HG03196 (cell line): Measurements from ENCODE around the gene PRDM7.
"Not testable (repeated sequence)": the region's sequence is repeated elsewhere in the genome, so short reads cannot be mapped to it uniquely, and the experiment has no call there.

Source experiments
- ATAC-seq: cut with Tn5 transposase; IDR thresholded peaks from one replicate; pipeline ENCODE4 v1.9.1; 2021; ENCODE audit not compliant: unreplicated experiment

Gene PRDM7

DNA sequence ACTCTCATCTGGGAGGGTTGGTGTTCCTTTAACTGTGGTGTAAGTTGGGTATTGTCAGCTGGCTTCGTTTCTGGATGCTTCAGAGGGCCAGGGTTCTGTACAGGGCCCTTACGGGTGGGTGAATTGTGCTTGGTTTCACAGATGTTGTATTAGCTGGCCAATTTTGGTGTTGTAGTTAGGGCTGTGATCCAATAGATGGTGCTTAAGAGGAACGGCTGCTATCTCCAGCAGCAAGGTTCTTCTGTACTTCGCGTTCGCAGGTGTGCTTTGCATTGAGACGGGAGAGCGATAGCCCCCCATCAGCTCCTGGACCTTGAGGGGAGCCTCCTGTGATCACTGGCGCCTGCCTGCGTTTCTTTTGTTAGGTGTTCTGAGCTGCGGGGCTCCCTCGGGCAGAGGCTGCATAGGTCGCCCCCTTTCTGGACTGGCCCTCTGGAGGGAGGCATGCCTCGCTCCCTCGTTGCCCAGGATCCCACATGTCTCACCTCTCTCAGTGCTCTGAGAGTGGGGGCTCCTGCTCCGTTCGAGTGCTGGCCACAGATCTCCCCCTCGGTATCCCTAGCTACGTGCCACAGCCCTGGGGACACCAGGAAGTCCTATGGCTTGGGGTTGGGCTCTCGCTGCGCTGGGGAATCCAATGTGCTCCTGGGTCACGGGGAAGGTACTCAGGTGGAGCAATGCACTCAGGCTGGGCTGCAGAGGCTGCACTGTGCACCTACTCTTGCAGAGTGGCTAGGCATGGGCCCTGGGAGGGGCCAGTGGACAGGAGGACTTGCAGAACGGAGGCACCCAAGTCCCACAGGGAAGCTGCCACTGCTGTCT lies 837 bp upstream of the PRDM7 start:
- peak; percentile 38 for ATAC-seq

DNA sequence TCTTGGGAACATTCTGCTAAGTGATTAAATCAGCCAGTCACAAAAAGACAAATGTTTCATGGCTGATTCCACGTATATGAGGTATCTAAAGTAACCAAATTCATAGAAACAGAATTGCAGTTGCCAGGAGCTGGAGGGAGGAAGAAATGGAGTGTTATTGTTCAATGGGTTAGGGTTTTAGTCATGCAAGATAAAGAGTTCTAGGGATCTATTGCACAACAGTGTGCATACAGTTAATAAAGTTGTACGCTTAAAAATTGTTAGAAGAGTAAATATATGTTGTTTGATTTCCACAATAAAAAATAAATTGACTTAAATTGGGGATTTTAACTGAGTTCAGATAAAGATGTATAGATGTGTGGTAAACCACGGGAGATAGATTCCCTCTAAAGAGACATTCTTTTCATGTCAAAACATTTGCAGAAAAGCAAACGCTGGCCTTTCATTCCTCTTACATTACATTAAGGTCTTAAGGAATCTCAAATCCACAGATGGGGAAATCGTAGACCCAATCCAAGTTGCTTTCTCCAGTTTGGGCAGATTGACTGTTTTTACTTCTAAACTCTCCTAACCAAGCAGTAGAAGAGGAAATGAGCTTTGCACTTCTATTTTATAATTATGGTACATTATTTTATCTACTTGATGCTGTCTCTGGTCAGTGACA lies 4.6 kb downstream of the PRDM7 start:
- no peak for ATAC-seq

DNA sequence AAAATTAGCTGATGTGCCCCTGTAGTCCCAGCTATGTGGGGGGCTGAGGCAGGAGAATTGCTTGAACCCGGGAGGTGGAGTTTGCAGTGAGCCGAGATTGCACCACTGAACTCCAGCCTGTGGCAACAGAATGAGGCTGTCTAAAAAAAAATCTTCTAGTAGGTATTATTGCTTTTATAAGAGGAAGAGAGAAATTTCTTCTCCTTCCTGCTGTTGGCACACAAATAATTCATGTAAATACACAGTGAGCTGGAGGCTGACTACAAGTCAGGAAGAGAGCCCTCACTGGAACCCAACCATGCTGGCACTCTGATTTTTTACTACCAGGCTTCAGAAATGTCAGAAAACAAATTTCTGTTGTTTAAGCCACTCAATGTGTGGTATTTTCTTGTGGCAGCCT lies 6.7 kb downstream of the PRDM7 start:
- ATAC-seq: no peak

DNA sequence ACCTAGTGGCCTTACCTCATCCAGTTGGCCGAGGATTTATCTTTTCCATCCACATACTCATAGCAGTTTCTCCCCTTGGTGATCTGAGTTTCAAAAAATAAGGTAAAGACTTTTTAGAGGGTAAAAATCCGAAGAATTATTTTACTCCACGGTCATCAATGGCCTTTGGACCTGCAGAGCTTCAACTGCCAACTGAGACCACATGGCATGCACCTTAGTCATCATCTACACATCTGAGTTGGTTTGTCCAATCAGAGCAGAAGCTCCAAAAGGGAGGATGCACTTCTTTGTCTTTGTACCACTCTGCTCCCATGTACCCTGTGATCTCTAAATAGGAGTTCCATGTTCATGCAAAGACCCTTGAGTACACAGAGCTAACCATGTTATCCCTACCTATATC lies 15.7 kb downstream of the PRDM7 start:
- ATAC-seq: no peak

DNA sequence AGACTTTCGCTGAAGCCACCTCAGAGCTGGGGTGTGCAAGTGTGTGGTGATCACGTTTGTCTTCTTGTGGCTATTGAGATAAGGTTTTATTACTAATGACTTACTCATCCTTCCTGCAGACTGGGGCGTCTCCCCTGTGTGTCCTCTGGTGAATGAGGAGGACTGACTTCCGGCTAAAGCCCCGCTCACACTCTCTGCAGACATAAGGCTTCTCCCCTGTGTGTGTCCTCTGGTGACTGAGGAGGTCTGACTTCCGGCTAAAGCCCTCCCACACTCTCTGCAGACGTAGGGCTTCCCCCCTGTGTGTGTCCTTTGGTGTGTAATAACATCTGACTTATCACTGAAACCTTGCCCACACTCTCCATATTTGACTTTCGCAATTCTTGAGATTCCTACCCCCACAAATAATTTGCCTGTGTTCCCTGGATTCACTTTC lies 19.4 kb downstream of the PRDM7 start:
- ATAC-seq: no peak

DNA sequence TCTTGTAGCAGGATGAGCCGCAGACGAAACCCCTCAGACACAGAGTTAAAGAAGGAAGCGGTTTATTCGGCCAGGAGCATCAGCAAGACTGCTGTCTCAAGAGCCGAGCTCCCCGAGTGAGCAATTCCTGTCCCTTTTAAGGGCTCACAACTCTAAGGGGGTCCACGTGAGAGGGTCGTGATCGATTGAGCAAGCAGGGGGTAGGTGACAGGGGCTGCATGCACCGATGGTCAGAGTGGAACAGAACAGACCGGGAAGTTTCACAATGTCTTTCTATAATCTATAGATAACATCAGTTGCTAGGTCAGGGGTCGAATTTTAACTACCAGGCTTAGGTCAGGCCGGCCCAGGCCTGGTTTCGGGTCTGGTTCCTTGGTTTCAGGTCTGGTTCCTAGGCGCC lies 20.6 kb downstream of the PRDM7 start:
- not testable (repeated sequence) for ATAC-seq

DNA sequence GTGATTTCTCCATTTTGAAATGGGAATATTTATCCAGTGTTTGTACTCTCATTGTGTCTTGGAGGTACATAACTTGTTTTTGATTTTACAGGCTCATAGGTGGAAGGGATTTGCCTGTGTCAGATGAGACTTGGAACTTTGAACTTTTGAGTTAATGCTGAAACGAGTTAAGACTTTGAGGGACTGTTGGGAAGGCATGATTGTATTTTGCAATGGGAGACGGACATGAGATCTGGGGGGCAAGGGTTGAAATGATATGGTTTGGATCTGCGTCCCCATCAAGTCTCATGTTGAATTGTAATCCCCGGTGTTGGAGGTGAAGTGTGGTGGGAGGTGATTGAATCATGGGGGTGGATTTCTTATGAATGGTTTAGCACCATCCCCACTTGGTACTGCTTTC lies 21.8 kb downstream of the PRDM7 start:
- ATAC-seq: no peak

DNA sequence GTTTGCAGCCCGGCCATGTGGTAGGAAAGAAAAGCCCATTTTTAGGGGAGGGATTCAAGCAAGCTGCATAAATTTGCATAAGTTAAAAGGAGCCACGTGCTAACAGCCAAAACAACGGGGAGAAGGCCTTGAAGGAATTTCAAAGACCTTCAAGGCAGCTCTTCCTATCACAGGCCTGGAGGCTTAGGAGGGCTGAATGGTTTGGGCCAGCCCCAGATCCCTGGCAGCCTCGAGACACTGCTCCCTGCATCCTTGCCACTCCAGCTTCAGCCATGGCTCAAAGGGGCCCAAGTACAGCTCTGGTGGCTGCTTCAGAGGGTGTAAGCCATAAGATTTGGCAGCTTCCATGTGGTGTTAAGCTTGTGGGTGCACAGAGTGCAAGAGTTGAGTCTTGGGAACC lies 22.6 kb downstream of the PRDM7 start:
- ATAC-seq: no peak

DNA sequence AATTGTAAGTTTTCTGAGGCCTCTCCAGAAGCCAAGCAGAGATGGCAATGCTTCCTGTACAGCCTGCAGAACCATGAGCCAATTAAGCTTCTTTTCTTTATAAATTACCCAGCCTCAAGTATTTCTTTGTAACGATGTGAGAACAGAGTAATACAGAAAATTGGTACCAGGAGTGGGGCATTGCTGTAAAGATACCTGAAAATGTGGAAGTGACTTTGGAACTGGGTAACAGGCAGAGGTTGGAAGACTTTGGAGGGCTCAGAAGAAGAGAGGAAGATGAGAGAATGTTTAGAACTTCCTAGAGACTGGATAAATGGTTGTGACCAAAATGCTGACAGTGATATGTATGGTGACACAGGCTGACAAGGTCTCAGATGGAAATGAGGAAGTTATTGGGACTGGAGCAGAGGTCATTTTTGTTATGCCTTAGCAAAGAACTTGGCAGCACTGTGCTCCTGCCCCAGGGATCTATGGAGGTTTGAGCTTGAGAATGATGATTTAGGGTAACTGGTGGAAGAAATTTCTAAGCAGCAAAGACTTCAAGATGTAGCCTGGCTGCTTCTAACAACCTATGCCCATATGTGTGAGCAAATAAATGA lies 23.1 kb downstream of the PRDM7 start:
- ATAC-seq: no peak

DNA sequence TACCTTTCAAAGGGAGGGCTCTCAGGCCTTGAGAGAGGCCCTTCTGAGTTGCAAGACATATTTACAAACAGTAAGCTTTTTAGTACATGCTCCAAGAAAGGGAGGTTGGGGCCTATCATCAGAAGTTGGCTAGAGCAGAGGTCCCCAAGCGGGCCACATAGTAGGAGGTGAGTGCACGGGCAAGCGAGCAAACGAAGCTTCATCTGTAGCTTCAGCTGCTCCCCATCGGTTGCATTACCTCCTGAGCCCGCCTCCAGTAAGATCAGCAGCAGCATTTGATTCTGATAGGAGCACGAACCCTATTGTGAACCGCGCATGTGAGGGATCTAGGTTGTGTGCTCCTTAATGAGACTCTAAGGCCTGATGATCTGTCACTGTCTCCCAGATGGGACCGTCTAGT lies 26.2 kb downstream of the PRDM7 start:
- ATAC-seq: no peak

DNA sequence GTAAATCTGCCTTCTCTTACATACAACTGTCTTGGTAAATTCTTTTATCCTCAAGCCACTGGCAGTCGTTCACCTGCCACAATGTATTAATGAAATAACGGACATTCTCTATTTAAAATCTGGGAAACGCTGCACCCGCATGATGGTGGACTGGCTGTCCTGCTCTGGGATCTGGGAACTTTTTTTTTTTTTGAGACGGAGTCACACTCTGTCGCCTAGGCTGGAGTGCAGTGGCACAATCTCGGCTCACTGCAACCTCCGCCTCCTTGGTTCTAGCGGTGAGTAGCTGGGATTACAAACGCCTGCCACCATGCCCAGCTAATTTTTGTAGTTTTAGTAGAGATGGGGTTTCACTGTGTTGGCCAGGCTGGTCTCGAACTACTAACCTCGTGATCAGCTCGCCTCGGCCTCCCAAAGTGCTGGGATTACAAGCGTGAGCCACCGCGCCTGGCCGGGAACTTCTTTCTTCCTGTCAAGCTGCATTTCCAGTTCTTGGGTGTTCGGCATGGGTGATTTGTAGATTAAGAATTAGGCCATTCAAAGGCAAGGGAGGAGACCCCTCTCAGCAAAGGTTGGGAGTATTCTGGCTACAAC lies 28.3 kb downstream of the PRDM7 start:
- ATAC-seq: no peak

DNA sequence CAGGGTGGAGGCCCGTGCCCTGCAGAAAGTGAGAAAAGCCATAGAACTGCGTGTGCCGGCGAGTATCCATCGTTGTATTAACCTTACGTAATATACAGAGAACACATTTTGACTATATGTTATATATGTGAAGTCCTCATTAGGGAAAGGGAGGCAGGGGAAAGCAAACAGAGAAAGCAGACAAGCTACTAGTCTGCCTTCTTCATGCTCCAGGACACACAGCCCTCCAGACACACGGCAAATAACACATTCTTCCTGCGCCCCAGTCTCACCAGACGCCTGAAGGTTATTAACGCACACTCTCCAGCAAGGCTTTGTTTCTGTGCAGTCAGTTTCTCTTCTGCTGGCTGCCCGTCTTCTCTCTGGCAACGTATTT lies 28.8 kb downstream of the PRDM7 start:
- ATAC-seq: no peak

DNA sequence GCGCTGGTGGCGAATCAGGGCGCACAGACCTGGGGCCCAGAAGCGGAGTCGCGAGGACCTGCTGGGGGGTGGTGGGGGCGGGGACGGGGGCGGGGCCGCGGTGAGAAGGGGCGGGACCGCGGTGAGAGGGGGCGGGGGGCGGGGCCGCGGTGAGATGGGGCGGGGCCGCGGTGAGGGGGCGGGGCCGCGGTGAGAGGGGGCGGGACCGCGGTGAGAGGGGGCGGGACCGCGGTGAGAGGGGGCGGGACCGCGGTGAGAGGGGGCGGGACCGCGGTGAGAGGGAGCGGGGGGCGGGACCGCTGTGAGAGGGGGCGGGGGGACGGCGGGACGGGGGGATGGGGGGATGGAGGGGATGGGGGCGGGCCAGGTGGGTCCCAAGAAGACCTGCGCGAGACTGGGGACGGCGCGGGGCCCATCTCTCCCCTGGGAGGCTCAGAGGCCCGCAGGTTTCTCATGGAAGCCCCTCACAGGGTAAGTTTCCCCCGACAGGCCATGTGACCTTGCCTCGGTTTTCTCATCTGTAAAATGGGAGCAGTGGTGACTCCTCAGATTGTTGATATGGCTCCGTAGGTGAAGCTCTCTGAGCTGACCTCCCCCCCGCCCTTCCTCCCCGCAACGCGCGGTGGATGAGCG lies 29.3 kb downstream of the PRDM7 start:
- no peak for ATAC-seq

DNA sequence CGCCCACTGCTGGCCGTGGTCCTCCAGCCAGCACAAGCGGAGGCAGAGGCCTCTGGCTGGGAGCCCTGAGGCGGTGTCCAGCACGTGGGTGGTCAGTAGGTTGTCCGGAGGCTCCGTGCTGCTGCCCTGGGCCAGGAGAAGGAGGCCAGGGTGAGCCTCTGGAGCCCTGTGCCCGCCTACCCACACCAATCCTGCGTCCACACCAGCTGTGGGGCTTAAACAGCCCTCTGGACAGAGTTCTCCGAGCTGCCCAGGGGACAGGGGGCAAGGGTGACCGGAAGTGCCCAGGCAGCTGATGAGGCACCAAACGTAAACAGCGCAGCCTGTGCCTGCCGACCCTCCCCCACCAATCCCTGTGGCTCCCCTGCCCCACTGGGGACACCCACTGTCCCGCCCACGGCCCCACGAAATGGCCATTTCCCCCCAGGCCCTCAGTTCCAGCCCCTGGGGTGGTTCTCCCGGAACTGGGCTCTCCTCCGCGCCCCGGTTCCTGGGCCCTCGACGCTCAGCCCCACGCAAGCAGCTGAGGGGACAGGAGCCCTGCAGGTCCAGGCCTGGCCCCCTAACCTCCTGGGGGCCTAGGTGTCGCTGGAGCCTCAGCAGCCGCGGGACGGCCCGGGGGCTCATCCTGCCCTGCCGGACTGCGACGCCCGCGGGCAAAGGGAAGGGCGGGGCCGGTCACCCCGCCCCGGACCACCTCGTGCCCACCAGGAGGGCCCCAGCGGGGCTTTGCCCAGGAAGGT lies 30.0 kb downstream of the PRDM7 start:
- no peak for ATAC-seq

DNA sequence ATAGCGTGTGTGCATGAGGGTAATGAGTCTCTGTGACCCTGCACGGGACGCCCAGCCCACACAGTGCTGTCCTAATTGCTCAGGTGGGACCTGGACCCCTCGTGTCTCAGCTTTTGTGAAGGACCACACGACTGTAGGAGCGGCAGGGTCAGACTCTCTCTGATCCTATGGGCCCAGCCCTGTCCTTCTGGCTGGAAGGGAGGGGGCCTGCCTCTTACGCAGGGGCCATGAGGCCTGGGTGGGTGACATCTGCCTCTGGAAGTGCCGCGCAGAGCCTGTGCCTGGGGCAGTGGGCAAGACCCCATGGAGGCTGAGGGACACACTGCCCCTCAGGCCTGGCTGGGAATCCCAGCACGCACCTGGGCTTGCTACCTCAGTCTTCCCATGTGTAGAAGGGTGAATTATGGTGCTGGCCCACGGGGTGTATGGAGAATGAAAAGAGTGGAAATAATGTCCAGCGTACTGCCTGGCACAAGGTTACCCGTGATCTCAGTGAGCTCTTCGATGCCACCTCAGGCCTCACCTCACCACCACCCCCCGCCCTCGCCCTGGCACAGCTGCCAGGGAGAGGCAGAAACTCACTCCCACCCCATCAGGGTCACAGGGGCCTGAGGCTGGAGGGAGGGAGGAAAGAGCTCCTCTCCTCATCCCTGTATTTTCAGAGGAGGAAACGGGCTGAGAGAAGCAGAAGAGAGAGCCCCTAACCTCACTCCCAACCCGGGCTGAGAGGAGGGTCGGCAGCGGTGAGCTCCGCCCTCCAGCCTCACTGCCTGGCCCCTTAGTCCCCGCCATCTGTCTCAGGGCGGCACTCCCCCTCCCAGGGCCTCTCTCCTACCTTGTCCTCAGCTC lies 30.8 kb downstream of the PRDM7 start:
- no peak for ATAC-seq

DNA sequence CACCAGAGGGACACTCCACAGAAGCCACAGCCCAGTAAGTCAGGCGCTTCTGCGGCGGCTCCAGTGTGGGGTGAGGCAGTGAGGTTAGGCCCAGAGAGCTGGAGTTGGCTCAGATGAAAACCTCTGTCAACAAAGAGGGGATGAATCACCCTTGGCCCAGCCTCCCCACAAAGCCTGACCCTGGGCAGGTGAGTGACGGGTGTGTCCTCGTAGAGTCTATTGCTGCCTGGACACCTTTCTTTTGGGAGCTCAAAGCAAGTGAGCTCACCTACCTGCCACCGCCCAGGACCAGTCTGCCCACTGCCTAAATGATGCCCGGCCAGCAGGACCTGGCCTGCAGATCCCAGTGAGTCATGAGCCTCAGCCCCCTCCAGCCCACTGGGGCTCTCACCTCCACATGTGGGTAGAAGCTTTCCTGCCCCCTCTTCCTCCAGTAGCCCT lies 33.0 kb downstream of the PRDM7 start:
- ATAC-seq: no peak

DNA sequence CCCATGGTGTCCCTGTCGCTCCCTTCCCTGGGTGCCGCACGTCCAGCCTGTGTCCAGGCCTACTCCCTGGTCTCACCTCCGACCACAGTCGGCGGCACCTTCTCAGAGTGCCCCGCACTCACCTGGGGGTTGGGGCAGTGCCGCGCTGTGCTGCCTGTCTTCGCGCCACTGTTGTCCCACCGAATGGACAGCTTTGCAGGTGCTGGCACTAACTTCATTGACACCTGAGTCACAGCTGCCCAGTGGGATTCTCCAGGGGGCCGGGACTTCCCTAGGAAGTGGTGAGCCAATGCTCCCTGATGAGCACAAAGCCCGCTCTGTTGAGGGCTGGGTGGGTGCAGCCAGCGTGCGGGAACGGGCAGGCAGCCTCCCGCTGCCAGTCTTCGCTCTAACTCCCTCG lies 33.6 kb downstream of the PRDM7 start:
- ATAC-seq: no peak

DNA sequence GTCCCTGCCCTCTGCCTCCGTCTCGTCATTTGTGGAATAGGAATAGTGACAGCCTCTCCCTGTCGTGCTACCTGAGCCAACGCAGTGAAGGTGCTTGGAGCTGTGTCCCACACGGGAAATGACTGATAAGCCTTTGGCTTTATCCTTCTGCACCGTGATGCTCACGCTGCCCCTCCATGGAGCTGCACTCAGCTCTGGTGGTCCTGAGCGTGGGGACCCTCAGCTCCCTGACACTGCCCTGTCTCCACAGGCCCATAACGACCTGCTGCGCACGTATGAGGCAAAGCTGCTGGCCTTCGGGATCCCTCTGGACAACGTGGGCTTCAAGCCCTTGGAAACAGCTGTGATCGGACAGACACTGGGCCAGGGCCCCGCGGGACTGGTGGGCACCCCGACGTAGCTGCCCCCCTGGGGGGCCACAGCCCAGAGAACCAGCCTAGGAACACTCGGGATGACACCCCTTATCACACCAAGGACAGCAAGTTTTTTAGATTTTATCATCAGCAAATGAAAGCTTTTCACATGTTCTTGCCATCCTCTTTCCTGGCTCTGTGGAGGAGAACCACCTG lies 34.1 kb downstream of the PRDM7 start:
- ATAC-seq: no peak

DNA sequence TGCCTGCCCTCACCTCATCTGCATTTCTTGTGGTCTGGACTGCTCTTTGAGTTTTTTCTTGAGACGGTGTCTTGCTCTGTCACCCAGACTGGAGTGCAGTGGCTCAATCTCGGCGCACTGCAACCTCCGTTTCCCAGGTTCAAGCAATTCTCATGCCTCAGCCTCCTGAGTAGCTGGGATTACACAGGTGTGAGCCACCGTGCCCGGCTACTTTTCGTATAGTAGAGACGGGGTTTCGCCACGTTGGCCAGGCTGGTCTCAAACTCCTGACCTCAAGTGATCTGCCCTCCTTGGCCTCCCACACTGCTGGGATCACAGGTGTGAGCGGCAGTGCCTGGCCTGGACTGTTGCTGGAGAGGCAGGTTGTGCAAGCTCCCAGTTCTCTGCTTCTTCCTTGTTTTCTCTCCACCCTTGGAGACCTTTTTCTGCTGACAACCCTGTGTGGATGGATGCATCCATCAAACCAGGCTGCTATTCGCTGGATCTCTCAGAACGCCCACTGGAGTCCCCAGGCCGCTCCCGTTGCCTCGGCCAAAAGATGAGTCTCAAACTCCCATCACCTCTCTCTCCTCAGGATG lies 35.1 kb downstream of the PRDM7 start:
- no peak for ATAC-seq
